Astrocyte (in vitro differentiated cells and primary cell): Measurements from ENCODE around the gene STRIP2. TPM values are rescaled to one million over a fixed set of nuclear protein-coding genes. Genes with fewer than 3 reads are reported as not detected.
A peak's percentile ranks its signal among the peaks of the same experiment; 100 is the strongest.

Source experiments
- DNase-seq: peaks from one replicate; pipeline ENCODE4 v3.0.0-alpha.2; 2010; ENCODE audit warnings: low read depth
- FAIRE-seq: peaks from 2 replicates; lab custom pipeline; 2011; peaks lifted over from hg19 to GRCh38; lab: Jason Lieb, UNC
- H2AFZ ChIP-seq: 2 replicates; pipeline ENCODE4 v1.6.0; 2012; ENCODE audit warnings: low read depth, low read length, inconsistent platforms
- H3K27ac ChIP-seq: 2 replicates; pipeline ENCODE4 v1.5.1; 2011; ENCODE audit warnings: low read depth, low read length, inconsistent platforms
- H3K27me3 ChIP-seq: 2 replicates; pipeline ENCODE4 v1.6.0; 2011; ENCODE audit warnings: low read length, inconsistent platforms; ENCODE audit not compliant: insufficient read depth
- H3K36me3 ChIP-seq: 2 replicates; pipeline ENCODE4 v1.5.1; 2011; ENCODE audit warnings: low read length, inconsistent platforms; ENCODE audit not compliant: insufficient read depth
- H3K4me1 ChIP-seq: 2 replicates; pipeline ENCODE4 v1.5.1; 2011; ENCODE audit warnings: low read length, inconsistent platforms; ENCODE audit not compliant: insufficient read depth
- H3K4me2 ChIP-seq: 2 replicates; pipeline ENCODE4 v1.6.0; 2012; ENCODE audit warnings: low read length, inconsistent platforms
- H3K4me3 ChIP-seq: 2 replicates; pipeline ENCODE4 v1.5.1; 2011; ENCODE audit warnings: low read depth, mild to moderate bottlenecking, low read length, inconsistent platforms; ENCODE audit not compliant: insufficient read depth
- H3K79me2 ChIP-seq: 2 replicates; pipeline ENCODE4 v1.6.0; 2012; ENCODE audit warnings: mild to moderate bottlenecking, low read length, inconsistent platforms; ENCODE audit not compliant: insufficient read depth
- H3K9ac ChIP-seq: 2 replicates; pipeline ENCODE4 v1.6.0; 2012; ENCODE audit warnings: mild to moderate bottlenecking, low read length, inconsistent platforms
- H3K9me3 ChIP-seq: 2 replicates; pipeline ENCODE4 v1.5.1; 2012; ENCODE audit warnings: low read depth, mild to moderate bottlenecking, low read length, inconsistent platforms; ENCODE audit not compliant: insufficient read depth
- H4K20me1 ChIP-seq: 2 replicates; pipeline ENCODE4 v1.6.0; 2012; ENCODE audit warnings: low read length, inconsistent platforms; ENCODE audit not compliant: insufficient read depth
- H3K27ac Mint-ChIP-seq: one replicate; pipeline ENCODE4 v1.8.0; 2021; ENCODE audit warnings: mild to moderate bottlenecking, mixed read lengths; ENCODE audit not compliant: unreplicated experiment
- H3K27me3 Mint-ChIP-seq: one replicate; pipeline ENCODE4 v1.8.0; 2021; ENCODE audit warnings: low read depth, mixed read lengths; ENCODE audit not compliant: unreplicated experiment
- H3K36me3 Mint-ChIP-seq: one replicate; pipeline ENCODE4 v1.8.0; 2021; ENCODE audit warnings: low read depth, mixed read lengths; ENCODE audit not compliant: unreplicated experiment
- H3K4me1 Mint-ChIP-seq: one replicate; pipeline ENCODE4 v1.8.0; 2021; ENCODE audit warnings: low read depth, mixed read lengths; ENCODE audit not compliant: unreplicated experiment
- H3K4me3 Mint-ChIP-seq: one replicate; pipeline ENCODE4 v1.8.0; 2021; ENCODE audit warnings: mild to moderate bottlenecking, moderate library complexity, mixed read lengths; ENCODE audit not compliant: unreplicated experiment
- H3K9me3 Mint-ChIP-seq: one replicate; pipeline ENCODE4 v1.8.0; 2021; ENCODE audit warnings: mild to moderate bottlenecking, mixed read lengths; ENCODE audit not compliant: unreplicated experiment
- EZH2 ChIP-seq: IDR thresholded peaks from 2 replicates; pipeline ENCODE4 v1.6.1; 2012; ENCODE audit warnings: mild to moderate bottlenecking, low read length, inconsistent platforms; ENCODE audit not compliant: insufficient read depth
- total RNA-seq: library from RNA; stranded (reverse); gene quantifications from 2 replicates; pipeline ENCODE4 v1.2.1, GENCODE V29; 2021
- TF ChIP-seq, protein P1 (sequence below): IDR thresholded peaks from 2 replicates; pipeline ENCODE4 v1.5.1; 2011; ENCODE audit warnings: low read depth, mild to moderate bottlenecking, inconsistent platforms, low read length, moderate library complexity; ENCODE audit not compliant: insufficient read depth

STRIP2 gene
- total RNA-seq, 1 donor from 2014 or later, result 1.3 TPM

DNA sequence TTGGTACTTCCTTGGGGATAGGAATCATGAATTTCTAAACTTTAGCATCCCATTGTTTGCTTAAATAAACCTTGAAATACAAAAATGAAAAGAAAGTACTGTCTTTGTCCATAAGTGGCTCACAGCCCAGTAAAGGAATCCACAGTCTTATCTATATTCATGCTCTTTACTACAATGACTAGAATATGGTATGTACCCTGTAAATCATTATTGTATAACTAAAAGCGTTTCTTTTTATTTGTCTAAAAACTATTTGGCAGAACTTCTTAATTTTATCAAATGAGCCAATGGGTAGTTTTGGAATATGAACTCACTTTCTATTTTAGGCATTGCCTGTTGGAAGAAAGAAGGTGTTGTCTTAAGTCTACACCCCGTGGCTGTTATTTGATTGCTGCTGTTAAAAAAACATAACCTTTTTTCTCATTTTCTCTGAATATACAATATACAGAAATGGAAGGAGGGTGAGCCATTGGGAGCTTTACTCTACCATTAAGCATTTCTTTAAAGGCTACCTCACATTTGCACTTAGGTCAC is 12.4 kb upstream of the STRIP2 start:
- Histone ChIP-seq H3K4me1 (no peaks in the 10 kb centered on the region), H3K4me2 (no peak overlapping the region), H3K27ac (no peak overlapping the region), H3K27me3 (no peaks in the 10 kb centered on the region), H3K9ac (no peak overlapping the region), H4K20me1 (no peaks in the 10 kb centered on the region), H3K9me3 (no peaks in the 10 kb centered on the region), H3K79me2 (no peaks in the 10 kb centered on the region), H3K4me3 (no peak overlapping the region), H3K36me3 (no peaks in the 10 kb centered on the region), H2AFZ (no peak overlapping the region)
- no peak overlapping the region for H3K4me3 Mint-ChIP-seq
- H3K4me1 Mint-ChIP-seq, result peaks cover 6% of the 10 kb centered on the region
- no peak for DNase-seq
- FAIRE-seq, result no peak
- H3K9me3 Mint-ChIP-seq, result no peaks in the 10 kb centered on the region
- TF ChIP-seq, protein P1, sequence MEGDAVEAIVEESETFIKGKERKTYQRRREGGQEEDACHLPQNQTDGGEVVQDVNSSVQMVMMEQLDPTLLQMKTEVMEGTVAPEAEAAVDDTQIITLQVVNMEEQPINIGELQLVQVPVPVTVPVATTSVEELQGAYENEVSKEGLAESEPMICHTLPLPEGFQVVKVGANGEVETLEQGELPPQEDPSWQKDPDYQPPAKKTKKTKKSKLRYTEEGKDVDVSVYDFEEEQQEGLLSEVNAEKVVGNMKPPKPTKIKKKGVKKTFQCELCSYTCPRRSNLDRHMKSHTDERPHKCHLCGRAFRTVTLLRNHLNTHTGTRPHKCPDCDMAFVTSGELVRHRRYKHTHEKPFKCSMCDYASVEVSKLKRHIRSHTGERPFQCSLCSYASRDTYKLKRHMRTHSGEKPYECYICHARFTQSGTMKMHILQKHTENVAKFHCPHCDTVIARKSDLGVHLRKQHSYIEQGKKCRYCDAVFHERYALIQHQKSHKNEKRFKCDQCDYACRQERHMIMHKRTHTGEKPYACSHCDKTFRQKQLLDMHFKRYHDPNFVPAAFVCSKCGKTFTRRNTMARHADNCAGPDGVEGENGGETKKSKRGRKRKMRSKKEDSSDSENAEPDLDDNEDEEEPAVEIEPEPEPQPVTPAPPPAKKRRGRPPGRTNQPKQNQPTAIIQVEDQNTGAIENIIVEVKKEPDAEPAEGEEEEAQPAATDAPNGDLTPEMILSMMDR, result no peak
- no peak for TF ChIP-seq EZH2
- H3K36me3 Mint-ChIP-seq, result peaks cover 9% of the 10 kb centered on the region
- H3K27me3 Mint-ChIP-seq, result no peaks in the 10 kb centered on the region
- H3K27ac Mint-ChIP-seq, result no peak overlapping the region

DNA sequence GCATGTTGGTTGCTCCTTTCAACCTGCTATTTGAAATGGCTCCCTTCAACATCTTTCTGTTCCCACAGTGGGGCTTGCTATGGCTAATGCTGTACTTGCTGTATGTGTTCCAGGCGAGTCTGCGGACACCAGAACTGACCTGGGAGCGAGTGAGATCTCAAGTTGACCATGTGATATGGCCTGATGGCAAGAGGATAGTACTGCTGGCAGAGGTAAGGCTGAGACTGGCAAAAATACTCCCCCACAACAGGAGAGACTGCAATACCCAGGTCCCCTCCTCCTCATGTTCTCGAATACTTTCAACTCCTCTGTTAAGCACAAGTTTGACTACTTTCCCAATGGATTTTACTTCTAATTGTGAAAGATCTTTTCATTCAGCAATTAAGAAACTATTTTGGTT is 11.5 kb upstream of the STRIP2 start:
- Histone ChIP-seq H3K9me3 (no peaks in the 10 kb centered on the region), H3K4me3 (no peak overlapping the region), H4K20me1 (no peaks in the 10 kb centered on the region), H3K79me2 (no peaks in the 10 kb centered on the region), H3K4me2 (no peak overlapping the region), H3K27ac (no peak overlapping the region), H3K36me3 (no peaks in the 10 kb centered on the region), H3K27me3 (no peaks in the 10 kb centered on the region), H3K4me1 (no peaks in the 10 kb centered on the region), H2AFZ (no peak overlapping the region), H3K9ac (no peak overlapping the region)
- peaks cover 6% of the 10 kb centered on the region for H3K4me1 Mint-ChIP-seq
- TF ChIP-seq, protein P1, result no peak
- TF ChIP-seq EZH2, result no peak
- H3K4me3 Mint-ChIP-seq, result no peak overlapping the region
- H3K27me3 Mint-ChIP-seq, result no peaks in the 10 kb centered on the region
- DNase-seq (no peak), FAIRE-seq (no peak)
- H3K36me3 Mint-ChIP-seq, result peaks cover 8% of the 10 kb centered on the region
- no peaks in the 10 kb centered on the region for H3K9me3 Mint-ChIP-seq
- no peak overlapping the region for H3K27ac Mint-ChIP-seq

DNA sequence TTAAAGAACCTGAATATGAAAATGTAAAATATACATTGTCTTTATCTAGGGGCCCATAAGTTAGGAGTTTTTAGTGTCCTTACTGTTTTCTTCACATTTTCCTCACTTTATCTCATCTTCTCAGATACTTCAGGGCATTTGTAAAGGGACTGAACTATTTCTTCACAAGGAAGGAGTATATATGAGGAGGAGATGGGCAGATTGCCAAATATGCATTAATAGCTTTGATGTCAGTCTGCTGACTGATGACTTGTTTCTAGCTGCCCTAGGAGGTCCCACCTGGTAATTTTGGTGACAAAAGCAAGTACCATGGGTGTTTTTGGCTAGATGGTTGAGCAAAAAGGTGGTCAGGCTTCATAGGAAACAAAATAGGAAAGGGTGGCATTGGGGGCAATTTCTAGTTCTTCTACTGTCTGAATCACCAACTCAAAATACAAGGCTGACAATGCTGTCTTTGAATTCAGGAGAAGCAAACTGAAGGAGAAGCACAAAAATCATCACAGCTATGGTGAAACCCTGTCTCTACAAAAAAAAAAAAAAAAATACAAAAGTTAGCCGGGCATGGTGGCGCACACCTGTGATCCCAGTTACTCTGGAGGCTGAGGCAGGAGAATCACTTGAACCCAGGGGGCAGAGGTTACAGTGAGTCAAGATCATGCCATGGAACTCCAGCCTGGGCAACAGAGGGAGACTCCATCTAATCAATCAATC is 10.4 kb upstream of the STRIP2 start:
- Histone ChIP-seq H3K9me3 (no peaks in the 10 kb centered on the region), H3K79me2 (no peaks in the 10 kb centered on the region), H4K20me1 (no peaks in the 10 kb centered on the region), H3K4me3 (no peak overlapping the region), H3K27me3 (no peaks in the 10 kb centered on the region), H3K4me1 (no peaks in the 10 kb centered on the region), H3K9ac (no peak overlapping the region), H3K27ac (no peak overlapping the region), H2AFZ (no peak overlapping the region), H3K36me3 (no peaks in the 10 kb centered on the region), H3K4me2 (no peak overlapping the region)
- Mint-ChIP-seq H3K4me3 (no peak overlapping the region), H3K9me3 (no peaks in the 10 kb centered on the region), H3K4me1 (peaks cover 6% of the 10 kb centered on the region), H3K27me3 (no peaks in the 10 kb centered on the region), H3K36me3 (peaks cover 8% of the 10 kb centered on the region), H3K27ac (no peak overlapping the region)
- FAIRE-seq, result no peak
- no peak for TF ChIP-seq EZH2
- TF ChIP-seq, protein P1, result no peak
- DNase-seq, result peak; percentile 10
